GM12878 (cell line): ENCODE measurements around the gene IL6R. TPM values are rescaled to one million over a fixed set of nuclear protein-coding genes. Genes with fewer than 3 reads are reported as not detected.

Experiments used
- ATAC-seq: fragments of 200-7000 bp; cut with Tn5 transposase; 3 replicates; pipeline ENCODE4 v1.9.1; 2020; ENCODE audit warnings: mild to moderate bottlenecking, moderate library complexity
- BruUV-seq: library from RNA; stranded (reverse); fragments of 400-500 nt; replicated peaks from 2 replicates; lab custom pipeline; 2021; lab: Mats Ljungman, UMichigan
- CTCF ChIA-PET: fragments of 300-600 bp; sonication (Branson Sonifier 250); formaldehyde crosslinking; extraction: SDS; loops from one replicate; lab custom pipeline; 2021; ENCODE audit warnings: inconsistent platforms; lab: Yijun Ruan, JAX
- POLR2A ChIA-PET: fragments of 350-600 bp; formaldehyde crosslinking; extraction: SDS; loops from one replicate; lab custom pipeline; 2021; ENCODE audit warnings: inconsistent platforms; lab: Charles Lee
- RAD21 ChIA-PET: fragments of 300-600 bp; sonication (Branson Sonifier 250); formaldehyde crosslinking; loops from one replicate; lab custom pipeline; 2023; ENCODE audit warnings: antibody characterized with exemption; ENCODE audit not compliant: unreplicated experiment; lab: Charles Lee
- SMC1A ChIA-PET: fragments of 300-600 bp; sonication (Branson Sonifier 250); formaldehyde crosslinking; loops from one replicate; lab custom pipeline; 2023; ENCODE audit not compliant: unreplicated experiment, uncharacterized antibody; lab: Charles Lee
- DNase-seq: peaks from one replicate; pipeline ENCODE4 v3.0.0-alpha.2; 2011; ENCODE audit warnings: low read depth, low spot score
- FAIRE-seq: peaks from 3 replicates; lab custom pipeline; 2011; peaks lifted over from hg19 to GRCh38; lab: Jason Lieb, UNC
- H2AFZ ChIP-seq: 2 replicates; pipeline ENCODE4 v1.6.0; 2011; ENCODE audit warnings: low read depth, low read length, control low read depth; ENCODE audit not compliant: control insufficient read depth
- H3K27ac ChIP-seq: 2 replicates; pipeline ENCODE4 v1.5.1; 2011; ENCODE audit warnings: control low read depth; ENCODE audit not compliant: control insufficient read depth, insufficient read depth
- H3K27me3 ChIP-seq, 2 experiments: replicated peaks in 1 of 2; 2 replicates each; pipeline versions ENCODE4 v1.6.0 to v1.6.1; 2011; ENCODE audit warnings: low read length in 1 of 2; ENCODE audit not compliant: control insufficient read depth in 2 of 2, insufficient read depth in 2 of 2
- H3K36me3 ChIP-seq, 2 experiments: 2 replicates each; pipeline ENCODE4 v1.5.1; 2011; ENCODE audit warnings: low read length in 1 of 2; ENCODE audit not compliant: control insufficient read depth in 2 of 2, insufficient read depth in 2 of 2
- H3K4me1 ChIP-seq: 2 replicates; pipeline ENCODE4 v1.6.1; 2011; ENCODE audit warnings: mild to moderate bottlenecking, low read length, moderate library complexity, mixed read lengths; ENCODE audit not compliant: control insufficient read depth, insufficient read depth
- H3K4me2 ChIP-seq: 2 replicates; pipeline ENCODE4 v1.6.0; 2011; ENCODE audit warnings: control low read depth; ENCODE audit not compliant: control insufficient read depth, insufficient read depth
- H3K4me3 ChIP-seq: fragments of 200-600 bp; sonication (generic); 2 replicates; pipeline ENCODE4 v1.5.1; 2016
- H3K79me2 ChIP-seq: 2 replicates; pipeline ENCODE4 v1.6.0; 2011; ENCODE audit warnings: low read length; ENCODE audit not compliant: control insufficient read depth, insufficient read depth
- H3K9ac ChIP-seq: 2 replicates; pipeline ENCODE4 v1.8.0; 2011; ENCODE audit warnings: low read length, control low read depth, mixed read lengths; ENCODE audit not compliant: control insufficient read depth, insufficient read depth
- H3K9me3 ChIP-seq: replicated peaks from 3 replicates; pipeline ENCODE4 v1.5.1; 2011; ENCODE audit warnings: mild to moderate bottlenecking, low read length; ENCODE audit not compliant: control insufficient read depth, insufficient read depth
- H4K20me1 ChIP-seq: 2 replicates; pipeline ENCODE4 v1.6.0; 2011; ENCODE audit not compliant: control insufficient read depth, insufficient read depth
- ASH2L ChIP-seq: fragments of 300-600, 200-600 bp; sonication (generic); IDR thresholded peaks from 2 replicates; pipeline ENCODE4 v1.6.1; 2017; ENCODE audit warnings: low read depth, mild to moderate bottlenecking, borderline replicate concordance
- BACH1 ChIP-seq: fragments of 450-650 bp; IDR thresholded peaks from 2 replicates; pipeline ENCODE4 v1.6.1; 2017; ENCODE audit warnings: mild to moderate bottlenecking, borderline replicate concordance
- GATAD2B ChIP-seq: fragments of 450-650 bp; conservative IDR thresholded peaks from 2 replicates; pipeline ENCODE4 v1.6.1; 2017; ENCODE audit warnings: low read depth, mild to moderate bottlenecking, moderate library complexity
- HDAC2 ChIP-seq: fragments of 200-600 bp; sonication (generic); IDR thresholded peaks from 2 replicates; pipeline ENCODE4 v1.6.1; 2017
- KLF5 ChIP-seq: fragments of 450-650 bp; IDR thresholded peaks from 2 replicates; pipeline ENCODE4 v1.6.1; 2014; ENCODE audit warnings: mild to moderate bottlenecking; ENCODE audit not compliant: partially characterized antibody
- NFYB ChIP-seq: IDR thresholded peaks from 2 replicates; pipeline ENCODE4 v1.6.1; 2011; ENCODE audit warnings: low read depth, mild to moderate bottlenecking, low read length, improper control_type of control experiment, moderate library complexity; ENCODE audit not compliant: insufficient read depth
- NRF1 ChIP-seq: conservative IDR thresholded peaks from 2 replicates; pipeline ENCODE4 v1.6.1; 2011; ENCODE audit warnings: mild to moderate bottlenecking, low read depth, low read length, improper control_type of control experiment
- PRDM15 ChIP-seq: fragments of 450-650 bp; formaldehyde crosslinking; IDR thresholded peaks from 2 replicates; pipeline ENCODE4 v1.4.0; 2020; ENCODE audit warnings: mild to moderate bottlenecking, moderate library complexity
- RELB ChIP-seq: fragments of 450-650 bp; IDR thresholded peaks from 2 replicates; pipeline ENCODE4 v1.6.1; 2017; ENCODE audit warnings: low read depth, mild to moderate bottlenecking, moderate library complexity
- SREBF1 ChIP-seq: IDR thresholded peaks from 2 replicates; pipeline ENCODE4 v1.6.1; 2012; ENCODE audit warnings: mild to moderate bottlenecking, low read length
- TCF3 ChIP-seq: IDR thresholded peaks from 2 replicates; pipeline ENCODE4 v1.6.1; 2012; ENCODE audit warnings: low read depth, mild to moderate bottlenecking, low read length, borderline replicate concordance; ENCODE audit not compliant: insufficient read depth
- WGBS: methylation state at CpG from one replicate; pipeline ENCODE4 v1.1.6; 2016; ENCODE audit warnings: low lambda C conversion rate; ENCODE audit not compliant: insufficient replicate concordance, insufficient coverage; ENCODE audit errors: missing lambda C conversion rate; 5-methylcytosine and 5-hydroxymethylcytosine counted together
- in situ Hi-C: fragments of 300-500 bp; cut with MboI; formaldehyde crosslinking; loops from 9 replicates; pipeline ENCODE4 v1.14.3; 2018; ENCODE audit warnings: mixed read lengths
- intact Hi-C: fragments of 100-400 bp; cut with micrococcal nuclease; formaldehyde crosslinking; loops from one replicate; pipeline ENCODE4 v1.14.2; 2022; ENCODE audit not compliant: unreplicated experiment
- polyA plus RNA-seq, 11 experiments: library from polyadenylated mRNA; depleted of rRNA in 4 of 11; unstranded in 6 of 11; stranded (reverse) in 5 of 11; fragments of >200 nt; fragmentation: Nextera tagmentation in 4 of 11; fragmentation: Illumina TruSeq in 1 of 11; extraction: Ambion mirVana in 4 of 11; extraction: Trizol in 1 of 11; gene quantifications; 1 replicate in 1 of 11; 2 replicates in 10 of 11; pipeline versions ENCODE4 v1.2.1 to v1.2.3, GENCODE V29; 2011 to 2016; ENCODE audit warnings: inconsistent platforms in 2 of 11, missing spikeins in 2 of 11, low read depth in 1 of 11
- total RNA-seq, 4 experiments: library from RNA; depleted of rRNA in 3 of 4; stranded (reverse); fragments of >200 nt in 3 of 4; fragmentation: Illumina TruSeq in 1 of 4; extraction: Trizol in 1 of 4; gene quantifications; 2 replicates each; pipeline versions ENCODE4 v1.2.1 to v1.2.3, GENCODE V29; 2013 to 2021
- TF ChIP-seq, protein P1 (sequence below): fragments of 450-650 bp; IDR thresholded peaks from 2 replicates; pipeline ENCODE4 v1.6.1; 2017; ENCODE audit warnings: mild to moderate bottlenecking, moderate library complexity

Gene IL6R
- total and polyA plus RNA-seq, 10 of the 15 experiments (the other 5 are each of a cell fraction or from before 2014, with no cell fraction given) = 1.9 to 43.4 (median 17.5) TPM

DNA sequence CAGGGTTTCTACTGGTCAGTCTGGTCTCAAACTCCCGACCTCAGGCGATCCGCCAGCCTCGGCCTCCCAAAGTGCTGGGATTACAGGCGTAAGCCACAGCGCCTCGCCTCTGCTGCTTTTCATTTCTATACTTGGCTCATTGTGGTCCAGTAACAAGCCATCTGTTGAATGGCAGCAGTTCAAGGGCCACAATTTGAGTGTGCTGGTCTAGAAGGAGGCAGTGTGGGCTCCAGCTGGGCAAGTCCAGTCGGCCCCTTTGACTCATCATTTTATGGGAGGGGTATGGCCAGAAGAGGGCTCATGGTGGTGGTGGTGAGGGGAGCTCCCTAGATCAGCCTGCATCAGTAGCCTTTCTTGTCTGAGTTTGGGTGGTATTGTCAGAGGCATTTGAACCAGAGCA is 46.6 kb upstream of the IL6R start:
- TF ChIP-seq RELB (no peak), PRDM15 (CRISPR knock-in tag) (no peak), KLF5 (no peak), SREBF1 (no peak), BACH1 (no peak), ASH2L (no peak), HDAC2 (no peak), NRF1 (no peak), GATAD2B (no peak), NFYB (no peak), TCF3 (no peak)
- TF ChIP-seq, protein P1, sequence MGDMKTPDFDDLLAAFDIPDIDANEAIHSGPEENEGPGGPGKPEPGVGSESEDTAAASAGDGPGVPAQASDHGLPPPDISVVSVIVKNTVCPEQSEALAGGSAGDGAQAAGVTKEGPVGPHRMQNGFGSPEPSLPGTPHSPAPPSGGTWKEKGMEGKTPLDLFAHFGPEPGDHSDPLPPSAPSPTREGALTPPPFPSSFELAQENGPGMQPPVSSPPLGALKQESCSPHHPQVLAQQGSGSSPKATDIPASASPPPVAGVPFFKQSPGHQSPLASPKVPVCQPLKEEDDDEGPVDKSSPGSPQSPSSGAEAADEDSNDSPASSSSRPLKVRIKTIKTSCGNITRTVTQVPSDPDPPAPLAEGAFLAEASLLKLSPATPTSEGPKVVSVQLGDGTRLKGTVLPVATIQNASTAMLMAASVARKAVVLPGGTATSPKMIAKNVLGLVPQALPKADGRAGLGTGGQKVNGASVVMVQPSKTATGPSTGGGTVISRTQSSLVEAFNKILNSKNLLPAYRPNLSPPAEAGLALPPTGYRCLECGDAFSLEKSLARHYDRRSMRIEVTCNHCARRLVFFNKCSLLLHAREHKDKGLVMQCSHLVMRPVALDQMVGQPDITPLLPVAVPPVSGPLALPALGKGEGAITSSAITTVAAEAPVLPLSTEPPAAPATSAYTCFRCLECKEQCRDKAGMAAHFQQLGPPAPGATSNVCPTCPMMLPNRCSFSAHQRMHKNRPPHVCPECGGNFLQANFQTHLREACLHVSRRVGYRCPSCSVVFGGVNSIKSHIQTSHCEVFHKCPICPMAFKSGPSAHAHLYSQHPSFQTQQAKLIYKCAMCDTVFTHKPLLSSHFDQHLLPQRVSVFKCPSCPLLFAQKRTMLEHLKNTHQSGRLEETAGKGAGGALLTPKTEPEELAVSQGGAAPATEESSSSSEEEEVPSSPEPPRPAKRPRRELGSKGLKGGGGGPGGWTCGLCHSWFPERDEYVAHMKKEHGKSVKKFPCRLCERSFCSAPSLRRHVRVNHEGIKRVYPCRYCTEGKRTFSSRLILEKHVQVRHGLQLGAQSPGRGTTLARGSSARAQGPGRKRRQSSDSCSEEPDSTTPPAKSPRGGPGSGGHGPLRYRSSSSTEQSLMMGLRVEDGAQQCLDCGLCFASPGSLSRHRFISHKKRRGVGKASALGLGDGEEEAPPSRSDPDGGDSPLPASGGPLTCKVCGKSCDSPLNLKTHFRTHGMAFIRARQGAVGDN = no peak
- WGBS = 81% methylated on average over 8 of the region's 8 CpGs
- DNase-seq (no peak), FAIRE-seq (no peak), ATAC-seq (no peak)
- Histone ChIP-seq H3K4me1 (peaks cover 2% of the 10 kb centered on the region; the same call in 1 of the 2 replicates), H4K20me1 (no peaks in the 10 kb centered on the region), H3K27me3 (peaks cover 0 to 3% of the 10 kb centered on the region in 2 experiments; a peak in 1 of 4 replicates), H3K4me3 (no peak overlapping the region), H3K27ac (no peak overlapping the region), H3K79me2 (no peaks in the 10 kb centered on the region), H2AFZ (no peak overlapping the region), H3K9ac (no peak overlapping the region), H3K9me3 (no peaks in the 10 kb centered on the region; the same call in 2 of the 3 replicates), H3K4me2 (no peak overlapping the region), H3K36me3 (no peaks in the 10 kb centered on the region)
- no TSS peak for BruUV-seq
- ChIA-PET SMC1A (interaction anchor here (0.9 to 1.7 kb wide), 2 partner anchors 23 to 122 kb away, joined by 3 read pairs; no protein-coding TSS in a partner anchor), POLR2A (interaction anchor here (1.0 kb wide), 1 partner anchor 83 kb away, joined by 3 read pairs; no protein-coding TSS in a partner anchor), RAD21 (no interaction called here), CTCF (no interaction called here)
- intact Hi-C loops = no loop called here
- in situ Hi-C loops = no loop called here
